HepG2 (cell line): ENCODE measurements around the gene TEKT5. TPM values are rescaled to one million over a fixed set of nuclear protein-coding genes. Genes with fewer than 3 reads are reported as not detected.

Experiments
- CCDC6 ChIP-seq: sonication (generic); formaldehyde crosslinking; IDR thresholded peaks from 2 replicates; pipeline ENCODE4 v1.8.1; 2022; ENCODE audit warnings: mild to moderate bottlenecking, missing genetic modification reagents, moderate library complexity
- HOXA3 ChIP-seq: sonication (generic); formaldehyde crosslinking; IDR thresholded peaks from 2 replicates; pipeline ENCODE4 v1.5.0; 2020; ENCODE audit warnings: missing genetic modification reagents
- MAF1 ChIP-seq: sonication (generic); formaldehyde crosslinking; IDR thresholded peaks from 2 replicates; pipeline ENCODE4 v1.5.0; 2020; ENCODE audit warnings: missing genetic modification reagents, borderline replicate concordance
- MZF1 ChIP-seq: sonication (generic); formaldehyde crosslinking; IDR thresholded peaks from 2 replicates; pipeline ENCODE4 v1.8.1; 2023; ENCODE audit warnings: mild to moderate bottlenecking, missing genetic modification reagents, borderline replicate concordance
- TBP ChIP-seq: sonication (generic); formaldehyde crosslinking; IDR thresholded peaks from 2 replicates; pipeline ENCODE4 v1.5.0; 2020; ENCODE audit warnings: missing genetic modification reagents
- TSC22D2 ChIP-seq: sonication (generic); formaldehyde crosslinking; IDR thresholded peaks from 2 replicates; pipeline ENCODE4 v1.5.1; 2020; ENCODE audit warnings: missing genetic modification reagents, mild to moderate bottlenecking, borderline replicate concordance
- ZNF326 ChIP-seq: sonication (generic); formaldehyde crosslinking; IDR thresholded peaks from 2 replicates; pipeline ENCODE4 v1.4.0; 2020; ENCODE audit warnings: missing genetic modification reagents, borderline replicate concordance
- ZNF34 ChIP-seq: sonication (generic); formaldehyde crosslinking; IDR thresholded peaks from 2 replicates; pipeline ENCODE4 v1.4.0; 2020; ENCODE audit warnings: mild to moderate bottlenecking, missing genetic modification reagents, borderline replicate concordance
- ZNF446 ChIP-seq: sonication (generic); formaldehyde crosslinking; IDR thresholded peaks from 2 replicates; pipeline ENCODE4 v1.5.0; 2020; ENCODE audit warnings: mild to moderate bottlenecking, missing genetic modification reagents
- ZNF616 ChIP-seq: sonication (generic); formaldehyde crosslinking; IDR thresholded peaks from 2 replicates; pipeline ENCODE4 v1.5.0; 2020; ENCODE audit warnings: low read depth, mild to moderate bottlenecking, missing genetic modification reagents
- ZNF839 ChIP-seq: sonication (generic); formaldehyde crosslinking; IDR thresholded peaks from 2 replicates; pipeline ENCODE4 v1.4.0; 2020; ENCODE audit warnings: missing genetic modification reagents, mild to moderate bottlenecking, borderline replicate concordance
- ZNF850 ChIP-seq: sonication (generic); formaldehyde crosslinking; conservative IDR thresholded peaks from 2 replicates; pipeline ENCODE4 v1.9.0; 2021; ENCODE audit warnings: mild to moderate bottlenecking, missing genetic modification reagents
- polyA plus RNA-seq, 8 experiments: library from polyadenylated mRNA; depleted of rRNA in 3 of 8; stranded (reverse) in 7 of 8; unstranded in 1 of 8; fragments of >200 nt; fragmentation: Illumina TruSeq in 4 of 8; extraction: Trizol in 4 of 8; gene quantifications; 2 replicates each; pipeline versions ENCODE4 v1.2.1 to v1.2.3, GENCODE V29; 2011 to 2016; ENCODE audit warnings: low read depth in 4 of 8, missing spikeins in 1 of 8, mixed read lengths in 1 of 8; ENCODE audit not compliant: insufficient read depth in 1 of 8
- total RNA-seq, 5 experiments: library from RNA; depleted of rRNA; stranded (reverse); fragments of >200 nt; fragmentation: Illumina TruSeq; extraction: Trizol; gene quantifications; 2 replicates each; pipeline ENCODE4 v1.2.3, GENCODE V29; 2016; ENCODE audit warnings: low read depth in 1 of 5
- TF ChIP-seq, protein P1 (sequence below): sonication (generic); formaldehyde crosslinking; IDR thresholded peaks from 2 replicates; pipeline ENCODE4 v1.5.0; 2020; ENCODE audit warnings: mild to moderate bottlenecking, missing genetic modification reagents
- TF ChIP-seq, protein P2 (sequence below): sonication (generic); formaldehyde crosslinking; IDR thresholded peaks from 2 replicates; pipeline ENCODE4 v1.5.0; 2020; ENCODE audit warnings: missing genetic modification reagents
- TF ChIP-seq, protein P3 (sequence below): sonication (generic); formaldehyde crosslinking; IDR thresholded peaks from 2 replicates; pipeline ENCODE4 v1.9.0; 2021; ENCODE audit warnings: missing genetic modification reagents, borderline replicate concordance
- TF ChIP-seq, protein P4 (sequence below): IDR thresholded peaks from 2 replicates; pipeline ENCODE4 v1.6.1; 2016; ENCODE audit warnings: control low read depth
- TF ChIP-seq, protein P5 (sequence below): IDR thresholded peaks from 2 replicates; pipeline ENCODE4 v1.6.1; 2016; ENCODE audit warnings: missing compliant biosample characterization, missing genetic modification reagents, borderline replicate concordance
- TF ChIP-seq, protein P6 (sequence below): sonication (generic); formaldehyde crosslinking; IDR thresholded peaks from 2 replicates; pipeline ENCODE4 v1.8.1; 2023; ENCODE audit warnings: missing genetic modification reagents, mild to moderate bottlenecking, borderline replicate concordance

The TEKT5 gene
- total and polyA plus RNA-seq, 2 of the 13 experiments (the other 11 are each of a cell fraction or from before 2014, with no cell fraction given): 0.16 TPM; not detected in 1

DNA sequence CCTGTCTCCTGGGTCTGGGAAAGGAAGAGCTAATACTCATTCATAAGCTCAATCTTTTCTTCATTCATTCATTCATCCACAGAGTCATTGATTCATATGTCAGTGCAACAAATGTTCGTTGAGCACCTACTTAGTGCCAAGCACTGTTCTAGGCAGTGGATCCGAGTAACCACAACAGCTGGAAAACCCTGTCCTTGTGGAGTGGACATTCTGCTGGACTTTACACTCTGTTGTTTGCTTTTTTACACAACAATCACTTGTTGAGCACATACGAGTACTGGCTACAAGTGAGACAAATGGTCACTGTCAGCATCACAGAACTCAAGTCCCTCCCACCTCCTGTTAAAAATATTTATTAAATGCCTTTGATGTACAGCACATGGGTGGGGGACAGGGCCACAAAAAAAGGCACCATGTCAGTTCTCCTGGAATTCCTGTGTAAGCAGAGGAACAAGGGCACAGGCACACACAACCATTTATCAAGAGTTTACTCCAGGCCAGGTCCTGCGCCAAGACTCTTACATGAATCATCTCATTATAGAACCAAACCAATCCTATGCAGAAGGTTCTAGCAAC, 46.9 kb downstream of the TEKT5 start (continued):
- TF ChIP-seq, protein P1, sequence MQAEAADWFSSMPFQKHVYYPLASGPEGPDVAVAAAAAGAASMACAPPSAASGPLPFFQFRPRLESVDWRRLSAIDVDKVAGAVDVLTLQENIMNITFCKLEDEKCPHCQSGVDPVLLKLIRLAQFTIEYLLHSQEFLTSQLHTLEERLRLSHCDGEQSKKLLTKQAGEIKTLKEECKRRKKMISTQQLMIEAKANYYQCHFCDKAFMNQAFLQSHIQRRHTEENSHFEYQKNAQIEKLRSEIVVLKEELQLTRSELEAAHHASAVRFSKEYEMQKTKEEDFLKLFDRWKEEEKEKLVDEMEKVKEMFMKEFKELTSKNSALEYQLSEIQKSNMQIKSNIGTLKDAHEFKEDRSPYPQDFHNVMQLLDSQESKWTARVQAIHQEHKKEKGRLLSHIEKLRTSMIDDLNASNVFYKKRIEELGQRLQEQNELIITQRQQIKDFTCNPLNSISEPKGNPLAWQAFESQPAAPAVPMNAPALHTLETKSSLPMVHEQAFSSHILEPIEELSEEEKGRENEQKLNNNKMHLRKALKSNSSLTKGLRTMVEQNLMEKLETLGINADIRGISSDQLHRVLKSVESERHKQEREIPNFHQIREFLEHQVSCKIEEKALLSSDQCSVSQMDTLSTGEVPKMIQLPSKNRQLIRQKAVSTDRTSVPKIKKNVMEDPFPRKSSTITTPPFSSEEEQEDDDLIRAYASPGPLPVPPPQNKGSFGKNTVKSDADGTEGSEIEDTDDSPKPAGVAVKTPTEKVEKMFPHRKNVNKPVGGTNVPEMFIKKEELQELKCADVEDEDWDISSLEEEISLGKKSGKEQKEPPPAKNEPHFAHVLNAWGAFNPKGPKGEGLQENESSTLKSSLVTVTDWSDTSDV: no peak
- TF ChIP-seq, protein P2, sequence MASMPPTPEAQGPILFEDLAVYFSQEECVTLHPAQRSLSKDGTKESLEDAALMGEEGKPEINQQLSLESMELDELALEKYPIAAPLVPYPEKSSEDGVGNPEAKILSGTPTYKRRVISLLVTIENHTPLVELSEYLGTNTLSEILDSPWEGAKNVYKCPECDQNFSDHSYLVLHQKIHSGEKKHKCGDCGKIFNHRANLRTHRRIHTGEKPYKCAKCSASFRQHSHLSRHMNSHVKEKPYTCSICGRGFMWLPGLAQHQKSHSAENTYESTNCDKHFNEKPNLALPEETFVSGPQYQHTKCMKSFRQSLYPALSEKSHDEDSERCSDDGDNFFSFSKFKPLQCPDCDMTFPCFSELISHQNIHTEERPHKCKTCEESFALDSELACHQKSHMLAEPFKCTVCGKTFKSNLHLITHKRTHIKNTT (CRISPR knock-in tag): no peak
- TF ChIP-seq, protein P3, sequence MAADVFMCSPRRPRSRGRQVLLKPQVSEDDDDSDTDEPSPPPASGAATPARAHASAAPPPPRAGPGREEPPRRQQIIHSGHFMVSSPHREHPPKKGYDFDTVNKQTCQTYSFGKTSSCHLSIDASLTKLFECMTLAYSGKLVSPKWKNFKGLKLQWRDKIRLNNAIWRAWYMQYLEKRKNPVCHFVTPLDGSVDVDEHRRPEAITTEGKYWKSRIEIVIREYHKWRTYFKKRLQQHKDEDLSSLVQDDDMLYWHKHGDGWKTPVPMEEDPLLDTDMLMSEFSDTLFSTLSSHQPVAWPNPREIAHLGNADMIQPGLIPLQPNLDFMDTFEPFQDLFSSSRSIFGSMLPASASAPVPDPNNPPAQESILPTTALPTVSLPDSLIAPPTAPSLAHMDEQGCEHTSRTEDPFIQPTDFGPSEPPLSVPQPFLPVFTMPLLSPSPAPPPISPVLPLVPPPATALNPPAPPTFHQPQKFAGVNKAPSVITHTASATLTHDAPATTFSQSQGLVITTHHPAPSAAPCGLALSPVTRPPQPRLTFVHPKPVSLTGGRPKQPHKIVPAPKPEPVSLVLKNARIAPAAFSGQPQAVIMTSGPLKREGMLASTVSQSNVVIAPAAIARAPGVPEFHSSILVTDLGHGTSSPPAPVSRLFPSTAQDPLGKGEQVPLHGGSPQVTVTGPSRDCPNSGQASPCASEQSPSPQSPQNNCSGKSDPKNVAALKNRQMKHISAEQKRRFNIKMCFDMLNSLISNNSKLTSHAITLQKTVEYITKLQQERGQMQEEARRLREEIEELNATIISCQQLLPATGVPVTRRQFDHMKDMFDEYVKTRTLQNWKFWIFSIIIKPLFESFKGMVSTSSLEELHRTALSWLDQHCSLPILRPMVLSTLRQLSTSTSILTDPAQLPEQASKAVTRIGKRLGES: peak; percentile 97
- no peak for TF ChIP-seq TBP
- TF ChIP-seq ZNF446: 0 out of 2 replicates have a peak, but pooled peaks have one; percentile 28
- TF ChIP-seq MAF1 (CRISPR knock-in tag): no peak
- peak; percentile 94 for TF ChIP-seq HOXA3 (CRISPR knock-in tag)
- TF ChIP-seq TSC22D2 (CRISPR knock-in tag): peak; percentile 84; the same call in 1 of the 2 replicates
- TF ChIP-seq, protein P4, sequence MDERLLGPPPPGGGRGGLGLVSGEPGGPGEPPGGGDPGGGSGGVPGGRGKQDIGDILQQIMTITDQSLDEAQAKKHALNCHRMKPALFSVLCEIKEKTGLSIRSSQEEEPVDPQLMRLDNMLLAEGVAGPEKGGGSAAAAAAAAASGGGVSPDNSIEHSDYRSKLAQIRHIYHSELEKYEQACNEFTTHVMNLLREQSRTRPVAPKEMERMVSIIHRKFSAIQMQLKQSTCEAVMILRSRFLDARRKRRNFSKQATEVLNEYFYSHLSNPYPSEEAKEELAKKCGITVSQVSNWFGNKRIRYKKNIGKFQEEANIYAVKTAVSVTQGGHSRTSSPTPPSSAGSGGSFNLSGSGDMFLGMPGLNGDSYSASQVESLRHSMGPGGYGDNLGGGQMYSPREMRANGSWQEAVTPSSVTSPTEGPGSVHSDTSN (CRISPR knock-in tag): peak; percentile 70
- TF ChIP-seq, protein P5, sequence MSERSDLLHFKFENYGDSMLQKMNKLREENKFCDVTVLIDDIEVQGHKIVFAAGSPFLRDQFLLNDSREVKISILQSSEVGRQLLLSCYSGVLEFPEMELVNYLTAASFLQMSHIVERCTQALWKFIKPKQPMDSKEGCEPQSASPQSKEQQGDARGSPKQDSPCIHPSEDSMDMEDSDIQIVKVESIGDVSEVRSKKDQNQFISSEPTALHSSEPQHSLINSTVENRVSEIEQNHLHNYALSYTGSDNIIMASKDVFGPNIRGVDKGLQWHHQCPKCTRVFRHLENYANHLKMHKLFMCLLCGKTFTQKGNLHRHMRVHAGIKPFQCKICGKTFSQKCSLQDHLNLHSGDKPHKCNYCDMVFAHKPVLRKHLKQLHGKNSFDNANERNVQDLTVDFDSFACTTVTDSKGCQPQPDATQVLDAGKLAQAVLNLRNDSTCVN (CRISPR knock-in tag): no peak
- TF ChIP-seq ZNF34: peak; percentile 96
- TF ChIP-seq ZNF850 (CRISPR knock-in tag): no peak
- TF ChIP-seq ZNF839: no peak
- TF ChIP-seq ZNF616 (CRISPR knock-in tag): no peak
- TF ChIP-seq, protein P6, sequence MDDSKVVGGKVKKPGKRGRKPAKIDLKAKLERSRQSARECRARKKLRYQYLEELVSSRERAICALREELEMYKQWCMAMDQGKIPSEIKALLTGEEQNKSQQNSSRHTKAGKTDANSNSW (CRISPR knock-in tag): peak; percentile 61; the same call in 1 of the 2 replicates
- peak; percentile 97 for TF ChIP-seq CCDC6 (CRISPR knock-in tag)
- TF ChIP-seq MZF1: no peak
- TF ChIP-seq ZNF326 (CRISPR knock-in tag): no peak
